HEK293 (cell line): ENCODE measurements around the gene INSL3.

Source experiments
- CTCF ChIP-seq: fragments of 450-650 bp; formaldehyde crosslinking; IDR thresholded peaks from 2 replicates; pipeline ENCODE4 v1.5.1; 2016; ENCODE audit warnings: missing biosample characterization, missing genetic modification characterization
- REPIN1 ChIP-seq: fragments of 450-650 bp; formaldehyde crosslinking; IDR thresholded peaks from 2 replicates; pipeline ENCODE4 v1.5.1; 2017; ENCODE audit warnings: missing biosample characterization, missing genetic modification characterization, low read depth
- REST ChIP-seq: fragments of 450-650 bp; formaldehyde crosslinking; IDR thresholded peaks from 2 replicates; pipeline ENCODE4 v1.5.1; 2016; ENCODE audit warnings: missing biosample characterization, missing genetic modification characterization
- TSHZ1 ChIP-seq: fragments of 450-650 bp; formaldehyde crosslinking; IDR thresholded peaks from 2 replicates; pipeline ENCODE4 v1.5.1; 2016; ENCODE audit warnings: missing biosample characterization, missing genetic modification characterization, borderline replicate concordance
- YY1 ChIP-seq: fragments of 450-650 bp; formaldehyde crosslinking; IDR thresholded peaks from 2 replicates; pipeline ENCODE4 v1.5.1; 2018; ENCODE audit warnings: missing biosample characterization, missing genetic modification characterization
- ZBTB20 ChIP-seq: fragments of 450-650 bp; formaldehyde crosslinking; IDR thresholded peaks from 2 replicates; pipeline ENCODE4 v1.5.1; 2016; ENCODE audit warnings: missing biosample characterization, missing genetic modification characterization
- ZBTB26 ChIP-seq: fragments of 450-650 bp; formaldehyde crosslinking; optimal IDR thresholded peaks from 2 replicates; pipeline ENCODE3; 2016; ENCODE audit warnings: missing biosample characterization, mild to moderate bottlenecking, missing genetic modification characterization
- ZBTB7A ChIP-seq: fragments of 450-650 bp; formaldehyde crosslinking; IDR thresholded peaks from 2 replicates; pipeline ENCODE4 v1.5.1; 2016; ENCODE audit warnings: low read depth, missing biosample characterization, missing genetic modification characterization
- ZBTB8A ChIP-seq: fragments of 450-650 bp; formaldehyde crosslinking; IDR thresholded peaks from 2 replicates; pipeline ENCODE4 v1.5.1; 2016; ENCODE audit warnings: missing biosample characterization, missing genetic modification characterization
- ZNF221 ChIP-seq: fragments of 450-650 bp; formaldehyde crosslinking; IDR thresholded peaks from 2 replicates; pipeline ENCODE4 v1.5.1; 2017; ENCODE audit warnings: missing biosample characterization, missing genetic modification characterization, borderline replicate concordance
- ZNF292 ChIP-seq: fragments of 450-650 bp; formaldehyde crosslinking; IDR thresholded peaks from 2 replicates; pipeline ENCODE4 v1.5.1; 2016; ENCODE audit warnings: low read depth, missing biosample characterization, missing genetic modification characterization, borderline replicate concordance
- ZNF623 ChIP-seq: fragments of 450-650 bp; formaldehyde crosslinking; IDR thresholded peaks from 2 replicates; pipeline ENCODE4 v1.5.1; 2016; ENCODE audit warnings: missing biosample characterization, missing genetic modification characterization

- TF ChIP-seq ZBTB20 (tag by site-specific recombination), result no peak
- TF ChIP-seq ZNF221 (tag by site-specific recombination), result no peak
- no peak for TF ChIP-seq CTCF
- no peak for TF ChIP-seq REPIN1
- no peak for TF ChIP-seq TSHZ1 (tag by site-specific recombination)
- TF ChIP-seq YY1 (tag by site-specific recombination), result no peak
- no peak for TF ChIP-seq ZBTB26 (tag by site-specific recombination)
- no peak for TF ChIP-seq ZBTB8A (tag by site-specific recombination)
- TF ChIP-seq REST (tag by site-specific recombination), result no peak
- TF ChIP-seq ZBTB7A (tag by site-specific recombination), result no peak
- no peak for TF ChIP-seq ZNF623
- no peak for TF ChIP-seq ZNF292 (tag by site-specific recombination)
These were observed 14.4 kb downstream of the INSL3 start for GRCh38 chr19:17806945-17807344.
